Measurements from ENCODE around the gene TMEM247.
"Not testable (repeated sequence)": the region's sequence is repeated elsewhere in the genome, so short reads cannot be mapped to it uniquely, and the experiment has no call there.

GRCh38 chr2:46477462-46477861 is 1.9 kb upstream of the TMEM247 start:
- not testable (repeated sequence) for TF ChIP-seq CTCF (IDR thresholded peaks at IDR 0.05; ENCODE audit: low read depth, low read length, missing input control); FOXA2 (IDR thresholded peaks at IDR 0.05); MAX (IDR thresholded peaks at IDR 0.05); SP1 (IDR thresholded peaks at IDR 0.05); RAD21 (IDR thresholded peaks at IDR 0.05); EGR1 (IDR thresholded peaks at IDR 0.05; ENCODE audit: low read depth in 2 of 2); GABPA (IDR thresholded peaks at IDR 0.05 in 1 of 2, conservative IDR thresholded peaks at IDR 0.05 in 1 of 2); ATF3 (IDR thresholded peaks at IDR 0.05)
